ENCODE data around the gene EPHA1.
"Not testable (repeated sequence)": the region's sequence is repeated elsewhere in the genome, so short reads cannot be mapped to it uniquely, and the experiment has no call there.

EPHA1 gene

GRCh38 chr7:143401265-143401664 is 7.4 kb downstream of the EPHA1 start:
- no peak for DNase-seq

GRCh38 chr7:143399642-143400041 is 9.0 kb downstream of the EPHA1 start:
- no peak for DNase-seq

- DNase-seq: no peak
Measured at GRCh38 chr7:143399151-143399550, 9.5 kb downstream of the EPHA1 start.

- DNase-seq: no peak
Measured at GRCh38 chr7:143398616-143399015, 10.0 kb downstream of the EPHA1 start.

- no peak for DNase-seq
Measured at GRCh38 chr7:143397710-143398530, 10.7 kb downstream of the EPHA1 start.

GRCh38 chr7:143396625-143397556 is 11.8 kb downstream of the EPHA1 start:
- no peak for DNase-seq

- no peak for DNase-seq
Measured at GRCh38 chr7:143396182-143396581, 12.5 kb downstream of the EPHA1 start.

GRCh38 chr7:143395187-143396149 is 13.2 kb downstream of the EPHA1 start:
- no peak for DNase-seq

GRCh38 chr7:143394777-143395176 is 13.9 kb downstream of the EPHA1 start:
- no peak for DNase-seq

GRCh38 chr7:143394068-143394467 is 14.6 kb downstream of the EPHA1 start:
- DNase-seq: no peak

- no peak for DNase-seq
Measured at GRCh38 chr7:143393267-143394041, 15.2 kb downstream of the EPHA1 start.

- no peak for DNase-seq
Measured at GRCh38 chr7:143392875-143393266, 15.8 kb downstream of the EPHA1 start.

GRCh38 chr7:143392427-143392826 is 16.2 kb downstream of the EPHA1 start:
- not testable (repeated sequence) for DNase-seq

GRCh38 chr7:143391462-143392404 is 16.9 kb downstream of the EPHA1 start:
- no peak for DNase-seq

GRCh38 chr7:143390773-143391317 is 17.8 kb downstream of the EPHA1 start:
- DNase-seq: no peak

- no peak for DNase-seq
Measured at GRCh38 chr7:143390104-143390772, 18.4 kb downstream of the EPHA1 start.

- DNase-seq: no peak
Measured at GRCh38 chr7:143389316-143390103, 19.1 kb downstream of the EPHA1 start.

- DNase-seq: no peak
Measured at GRCh38 chr7:143388491-143389101, 20.1 kb downstream of the EPHA1 start.
